ENCODE data around the gene SPTB. TPM values are rescaled to one million over a fixed set of nuclear protein-coding genes. Genes with fewer than 3 reads are reported as not detected.

The SPTB gene
- total RNA-seq, 2 donors from 2014 or later: 0.34 to 0.42 TPM

DNA sequence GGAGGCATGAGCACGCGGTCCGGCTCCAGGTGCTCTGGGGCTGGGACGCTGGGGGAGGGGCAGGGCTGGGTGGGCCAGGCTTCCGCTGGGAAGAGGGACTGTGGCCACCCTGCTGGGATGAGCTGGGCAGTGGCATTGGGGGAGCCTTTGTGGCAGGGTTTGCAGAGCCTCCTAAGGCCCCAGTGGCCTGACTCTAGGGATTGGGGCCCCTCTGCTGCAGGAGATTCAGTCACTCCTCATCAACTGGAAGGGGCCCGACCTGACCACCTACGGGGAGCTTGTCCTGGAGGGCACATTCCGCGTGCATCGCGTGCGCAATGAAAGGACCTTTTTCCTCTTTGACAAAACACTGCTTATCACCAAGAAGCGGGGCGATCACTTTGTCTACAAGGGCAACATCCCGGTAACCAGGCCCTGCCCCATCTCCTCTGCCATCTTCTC lies 148.5 kb downstream of the SPTB start:
- intact Hi-C loops (cut with DNase I, micrococcal nuclease): no loop called here
- ATAC-seq (no peak), DNase-seq (no peak)

DNA sequence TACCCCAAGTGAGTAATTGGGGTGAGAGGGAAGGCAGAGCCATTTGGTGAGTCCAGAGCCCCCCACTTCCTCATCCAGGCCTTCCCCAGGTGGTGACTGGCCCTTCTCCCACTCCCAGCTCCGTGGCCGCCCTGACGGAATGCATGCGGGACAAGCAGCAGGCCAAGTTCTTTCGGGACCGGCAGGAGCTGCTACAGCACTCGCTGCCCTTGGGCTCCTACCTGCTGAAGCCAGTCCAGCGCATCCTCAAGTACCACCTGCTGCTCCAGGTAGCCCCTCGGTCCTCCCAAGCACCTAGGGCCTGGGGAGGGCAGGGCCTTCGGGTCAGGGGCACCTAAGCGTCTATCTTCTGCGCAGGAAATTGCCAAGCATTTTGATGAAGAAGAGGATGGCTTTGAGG lies 149.0 kb downstream of the SPTB start:
- DNase-seq (no peak), ATAC-seq (no peak)

DNA sequence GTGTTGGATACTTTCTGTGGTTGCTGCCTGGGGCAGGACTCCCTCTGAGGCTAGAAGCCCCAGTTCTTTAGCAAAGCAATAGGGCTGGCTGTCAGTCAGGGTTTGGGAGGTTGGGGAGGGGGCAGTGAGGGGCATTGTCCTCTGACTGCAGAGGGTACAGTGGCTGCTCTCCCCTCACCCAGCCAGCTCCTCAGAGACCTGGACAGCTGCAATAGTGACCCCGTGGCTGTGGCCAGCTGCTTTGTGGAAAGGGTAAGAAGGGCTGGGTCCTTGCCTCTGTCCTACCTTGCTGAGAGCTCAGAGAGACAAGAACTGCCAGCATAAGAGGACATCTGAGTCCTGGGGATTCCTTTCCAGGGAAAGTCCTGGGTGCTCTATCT lies 149.7 kb downstream of the SPTB start:
- ATAC-seq: no peak
- intact Hi-C loops (cut with DNase I, micrococcal nuclease): no loop called here
- DNase-seq: no peak

More for the DNA sequence above, 149.0 kb downstream of the SPTB start:
- intact Hi-C loops (cut with DNase I, micrococcal nuclease): no loop called here

DNA sequence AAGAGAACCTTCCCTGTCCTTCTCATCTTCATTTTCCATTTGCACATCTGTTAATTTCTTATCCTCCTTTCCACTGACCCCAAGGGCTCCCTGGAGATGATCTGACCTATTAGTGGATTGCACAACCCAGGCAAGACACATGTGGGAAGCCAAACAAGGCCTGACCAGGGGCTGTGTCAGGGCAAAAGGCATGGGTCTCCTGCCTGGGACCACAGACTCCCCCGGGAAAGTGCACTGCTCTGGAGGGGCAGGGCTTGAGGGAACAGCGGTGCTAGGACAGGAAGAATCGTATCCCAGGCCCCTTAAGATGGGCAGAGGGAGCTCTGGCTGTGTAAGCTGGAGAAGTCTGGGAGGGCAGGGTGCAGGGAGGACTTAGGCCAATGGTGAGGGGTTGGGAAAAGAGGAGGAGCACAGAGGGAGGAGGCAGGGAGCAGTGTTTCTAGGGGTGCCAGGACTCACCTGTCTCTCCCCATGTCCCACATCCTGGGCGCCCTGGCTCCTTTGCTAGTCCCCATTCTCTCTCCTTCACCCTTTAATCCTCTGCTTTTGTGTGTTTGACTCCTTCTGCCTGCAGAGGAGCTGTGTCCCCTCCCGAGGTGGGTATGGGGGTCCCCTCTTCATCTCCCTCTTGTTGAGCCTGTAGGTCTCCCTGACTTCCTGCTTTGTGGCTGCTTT lies 150.2 kb downstream of the SPTB start:
- intact Hi-C loops (cut with DNase I, micrococcal nuclease): no loop called here
- DNase-seq: no peak

DNA sequence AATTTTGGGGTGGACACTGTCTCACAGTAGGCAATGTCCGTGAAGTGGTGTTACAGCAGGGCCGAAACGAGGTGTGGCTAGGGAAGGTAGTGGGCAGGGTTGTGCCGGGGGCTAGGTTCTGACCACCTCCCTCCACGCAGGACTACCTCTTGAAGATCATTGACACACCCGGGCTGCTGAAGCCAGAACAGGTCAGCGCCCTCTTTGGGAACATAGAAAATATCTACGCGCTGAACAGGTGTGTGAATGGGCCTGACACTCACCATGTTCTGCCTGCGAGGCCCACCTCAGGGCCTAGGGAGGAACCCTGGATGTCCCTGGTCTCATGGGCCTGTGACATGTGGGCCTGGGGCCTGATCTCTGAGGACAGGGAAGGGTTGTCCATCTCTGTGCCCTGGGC lies 150.9 kb downstream of the SPTB start:
- ATAC-seq (no peak), DNase-seq (no peak)
- intact Hi-C loops (cut with DNase I, micrococcal nuclease): no loop called here

More for the DNA sequence above, 150.2 kb downstream of the SPTB start:
- ATAC-seq: no peak

DNA sequence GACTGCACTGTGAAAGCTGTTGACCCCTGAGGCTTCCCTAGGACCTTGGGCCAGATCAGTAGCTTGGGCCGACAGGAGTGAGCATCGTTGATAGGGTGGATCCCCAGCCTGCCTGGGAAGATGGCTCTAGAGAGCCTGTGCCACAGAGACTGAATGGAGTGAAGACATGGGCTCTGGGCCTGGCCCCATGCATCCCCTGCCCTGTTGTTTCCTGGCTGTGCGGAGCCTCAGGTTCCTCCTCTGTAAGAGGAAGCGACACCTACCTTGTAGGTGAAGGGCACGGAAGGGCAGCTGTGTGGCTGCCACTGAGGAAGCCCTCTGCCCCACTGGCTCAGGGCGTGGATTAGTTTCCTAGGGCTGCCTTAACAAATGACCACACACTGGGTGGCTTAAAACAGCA lies 151.6 kb downstream of the SPTB start:
- ATAC-seq: no peak
- DNase-seq: no peak
- intact Hi-C loops (cut with DNase I, micrococcal nuclease): no loop called here

DNA sequence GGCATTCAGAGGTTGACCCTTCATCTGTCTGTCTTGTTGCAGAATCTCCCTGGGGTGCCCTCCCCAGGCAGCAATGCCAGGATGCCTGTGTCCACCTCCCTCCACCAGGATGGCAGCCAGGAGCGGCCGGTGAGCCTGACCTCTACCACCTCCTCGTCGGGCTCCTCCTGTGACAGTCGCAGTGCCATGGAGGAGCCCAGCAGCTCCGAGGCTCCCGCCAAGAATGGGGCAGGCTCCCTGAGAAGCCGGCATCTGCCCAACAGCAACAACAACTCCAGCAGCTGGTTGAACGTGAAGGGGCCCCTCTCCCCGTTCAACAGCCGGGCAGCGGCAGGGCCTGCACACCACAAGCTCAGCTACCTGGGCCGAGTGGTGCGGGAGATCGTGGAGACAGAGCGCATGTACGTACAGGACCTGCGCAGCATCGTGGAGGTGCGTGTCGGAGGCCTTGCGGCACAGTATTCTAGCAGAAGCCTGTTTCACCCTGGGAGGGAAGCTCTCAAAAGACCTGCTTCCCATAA lies 152.1 kb downstream of the SPTB start:
- intact Hi-C loops (cut with DNase I, micrococcal nuclease): no loop called here
- DNase-seq: no peak
- ATAC-seq: no peak

DNA sequence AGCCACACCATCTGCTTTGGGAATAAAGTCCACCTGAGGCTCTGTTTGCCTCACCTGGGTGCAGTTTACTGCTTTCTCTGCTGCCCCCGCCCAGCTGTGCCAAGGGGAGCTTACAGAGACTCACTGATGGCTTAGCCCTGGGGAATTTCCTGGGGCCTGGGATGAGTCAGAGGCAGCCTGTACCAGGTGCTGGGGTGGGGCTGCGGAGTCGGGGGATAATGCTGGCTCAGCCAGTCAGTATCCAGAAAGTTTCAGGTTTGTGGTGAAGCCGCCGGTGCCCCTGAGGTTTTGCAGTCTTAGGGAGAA lies 153.2 kb downstream of the SPTB start:
- intact Hi-C loops (cut with DNase I, micrococcal nuclease): no loop called here
- DNase-seq (peak; percentile 88 to 96), ATAC-seq (peak; percentile 82)

DNA sequence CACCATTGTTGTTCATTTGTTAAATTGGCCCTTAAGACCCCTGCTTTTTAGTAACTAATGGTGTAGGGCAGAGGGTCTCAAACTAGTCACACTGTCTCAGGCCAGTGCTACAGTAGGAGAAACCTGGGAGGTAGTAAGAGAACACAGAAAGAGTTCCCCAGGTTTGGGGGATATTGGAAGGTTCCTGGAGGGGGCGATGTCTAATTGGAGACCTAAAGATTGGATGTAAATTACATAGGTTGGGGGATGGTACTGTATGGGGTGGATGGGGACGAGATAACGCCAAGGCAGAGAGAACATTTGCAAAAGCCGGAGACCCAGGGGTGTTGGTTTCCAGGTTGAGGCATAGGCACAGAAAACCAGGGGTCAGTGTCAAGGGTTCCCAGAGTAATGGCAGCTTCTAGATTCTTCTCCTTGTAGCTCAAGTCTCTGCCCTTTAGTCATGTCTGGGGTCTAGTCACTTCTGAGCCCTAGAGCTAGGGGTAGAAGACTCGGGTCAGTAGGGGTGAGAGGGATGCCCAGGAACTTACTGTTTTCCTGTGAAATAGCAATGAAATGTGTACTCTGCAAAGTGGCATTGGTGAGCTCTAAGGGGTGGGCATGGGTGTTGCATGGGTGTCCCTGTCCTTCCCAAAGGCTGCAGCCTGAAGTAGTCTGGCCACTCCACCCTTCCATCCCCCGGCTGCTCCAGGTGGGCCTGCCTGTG lies 153.7 kb downstream of the SPTB start:
- intact Hi-C loops (cut with DNase I, micrococcal nuclease): no loop called here
- ATAC-seq (no peak), DNase-seq (no peak)

DNA sequence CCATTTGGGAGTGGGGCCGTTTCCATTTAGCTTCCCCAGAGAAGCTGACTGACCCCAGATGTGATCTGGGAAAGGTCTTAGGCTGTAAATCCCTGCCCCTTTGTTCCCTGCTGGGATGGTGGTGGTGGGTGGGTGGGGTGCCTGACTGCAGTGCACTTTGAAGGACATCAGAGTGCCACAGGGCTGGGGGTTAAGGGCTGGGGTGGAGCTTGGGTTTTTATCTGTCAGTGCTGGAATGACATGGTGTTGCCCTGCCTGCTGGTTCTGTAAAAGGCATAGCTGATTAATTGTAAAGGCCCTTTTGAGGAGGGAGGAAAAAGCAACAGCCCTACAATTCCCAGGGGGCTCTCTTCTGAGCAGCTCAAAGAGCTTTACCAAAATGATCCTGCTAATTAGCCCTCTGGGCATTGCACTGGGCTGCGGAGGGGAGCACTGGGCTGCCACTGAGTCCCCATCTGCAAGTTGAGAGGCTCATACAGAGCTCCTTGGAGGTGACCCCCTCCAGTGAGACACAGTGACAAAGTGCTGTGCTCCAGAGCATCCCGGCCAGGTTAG lies 154.4 kb downstream of the SPTB start:
- ATAC-seq (peak; percentile 10), DNase-seq (no peak)
- intact Hi-C loops (cut with DNase I, micrococcal nuclease): no loop called here

DNA sequence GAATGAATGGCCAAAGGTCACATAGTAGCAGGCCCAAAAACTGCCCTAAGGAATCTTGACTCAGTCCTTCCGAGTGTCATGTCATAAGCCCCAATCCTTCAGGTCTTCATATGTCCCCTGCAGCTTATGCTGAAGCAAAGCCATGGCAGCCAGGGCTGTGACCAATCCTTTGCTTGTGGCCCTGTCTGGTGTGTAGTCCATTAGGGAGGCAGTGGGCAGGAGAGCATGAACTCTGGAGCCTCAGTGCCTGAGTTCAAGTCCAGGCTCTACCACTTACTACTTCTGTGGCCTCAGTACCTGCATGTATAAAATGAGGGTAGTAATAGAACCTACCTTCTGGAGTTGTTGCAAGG lies 155.2 kb downstream of the SPTB start:
- no peak for ATAC-seq
- no peak for DNase-seq
- intact Hi-C loops (cut with DNase I, micrococcal nuclease): no loop called here

DNA sequence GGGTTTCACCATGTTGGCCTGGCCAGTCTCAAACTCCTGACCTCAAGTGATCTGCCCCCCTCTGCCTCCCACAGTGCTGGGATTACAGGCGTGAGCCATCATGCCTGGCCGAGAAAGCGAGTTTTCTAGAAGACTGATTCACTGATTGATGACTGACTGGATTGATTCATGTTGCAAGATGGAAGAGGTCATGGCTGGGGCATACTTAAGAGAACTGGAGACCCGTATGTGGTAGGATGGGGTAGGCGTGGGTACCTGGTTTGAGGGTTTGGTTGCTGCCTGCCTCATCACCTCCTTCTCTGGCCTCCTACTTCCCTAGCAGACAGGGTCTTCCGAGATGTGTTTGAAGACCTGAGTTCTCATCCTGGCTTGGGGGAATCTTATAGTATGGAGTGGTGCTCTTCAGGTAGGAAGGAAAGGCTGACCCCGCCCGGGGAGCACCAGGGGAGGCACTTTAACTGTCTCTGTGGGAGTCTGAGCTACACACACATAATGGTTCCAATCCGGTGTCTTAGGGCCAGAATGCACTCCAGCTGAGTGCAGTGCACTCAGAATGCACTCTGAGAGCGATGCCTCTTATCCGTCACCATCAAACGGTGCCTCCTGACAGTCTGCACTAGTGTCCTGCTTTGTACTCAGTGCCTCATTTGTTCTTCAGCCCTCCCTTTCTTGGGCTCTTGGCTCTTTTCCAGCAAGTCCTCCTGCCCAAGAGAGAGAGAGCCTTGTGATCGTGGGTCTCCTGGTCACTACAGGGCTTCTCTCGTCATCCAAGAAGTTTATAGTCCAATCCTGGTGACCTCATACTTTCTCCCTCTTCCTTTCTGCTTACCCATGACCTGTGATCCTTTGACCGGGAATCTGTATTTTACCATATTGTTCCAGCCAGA lies 155.8 kb downstream of the SPTB start:
- DNase-seq (no peak), ATAC-seq (peak; percentile 16)
- intact Hi-C loops (cut with DNase I, micrococcal nuclease): no loop called here

DNA sequence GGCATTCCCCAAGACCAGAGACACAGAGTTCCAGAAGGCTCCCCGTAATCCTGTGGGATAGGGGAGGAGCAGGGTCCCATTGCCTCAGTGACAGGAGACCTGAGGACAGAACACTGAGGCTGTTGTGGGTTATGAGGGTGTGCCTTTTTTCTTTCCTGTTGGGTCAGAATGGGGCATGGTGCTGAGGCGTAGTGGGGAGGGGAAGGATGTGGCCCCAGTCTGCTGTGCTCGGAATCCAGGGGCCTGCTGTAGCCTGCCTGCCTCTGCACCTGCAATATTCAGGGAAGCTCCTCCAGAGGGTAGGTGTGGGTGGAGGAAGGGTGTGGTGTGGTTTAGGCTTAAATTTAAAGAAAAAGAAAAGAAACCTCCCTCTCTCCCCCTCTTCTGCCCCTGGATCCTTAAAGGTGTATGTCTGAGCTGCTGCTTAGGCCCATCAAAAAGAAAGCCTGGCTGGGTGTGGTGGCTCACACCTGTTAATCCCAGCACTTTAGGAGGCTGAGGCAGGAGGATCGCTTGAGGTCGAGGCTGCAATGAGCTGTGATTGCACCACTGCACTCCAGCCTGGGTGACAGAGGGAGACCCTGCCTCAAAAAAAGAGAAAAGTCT lies 156.8 kb downstream of the SPTB start:
- ATAC-seq: no peak
- no peak for DNase-seq
- intact Hi-C loops (cut with DNase I, micrococcal nuclease): no loop called here

DNA sequence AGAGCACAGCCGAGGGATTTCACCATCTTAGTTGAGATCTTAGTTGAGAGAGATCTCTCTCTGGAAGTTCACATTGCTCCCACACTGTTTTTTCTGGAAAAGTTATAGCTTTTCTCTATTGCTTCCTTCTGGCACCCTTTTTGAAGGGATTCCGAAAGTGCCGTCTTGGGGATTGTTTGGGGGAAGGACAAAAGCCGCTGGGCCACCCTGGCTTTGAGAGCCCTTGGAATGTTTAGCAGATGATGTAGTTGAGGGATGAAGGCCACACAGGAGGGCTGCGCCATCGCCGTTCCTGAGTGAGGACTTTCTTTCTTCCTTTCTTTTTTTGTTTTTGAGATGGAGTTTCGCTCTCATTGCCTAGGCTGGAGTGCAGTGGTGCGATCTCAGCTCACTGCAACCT lies 157.8 kb downstream of the SPTB start:
- DNase-seq (no peak), ATAC-seq (no peak)
- intact Hi-C loops (cut with DNase I, micrococcal nuclease): no loop called here

DNA sequence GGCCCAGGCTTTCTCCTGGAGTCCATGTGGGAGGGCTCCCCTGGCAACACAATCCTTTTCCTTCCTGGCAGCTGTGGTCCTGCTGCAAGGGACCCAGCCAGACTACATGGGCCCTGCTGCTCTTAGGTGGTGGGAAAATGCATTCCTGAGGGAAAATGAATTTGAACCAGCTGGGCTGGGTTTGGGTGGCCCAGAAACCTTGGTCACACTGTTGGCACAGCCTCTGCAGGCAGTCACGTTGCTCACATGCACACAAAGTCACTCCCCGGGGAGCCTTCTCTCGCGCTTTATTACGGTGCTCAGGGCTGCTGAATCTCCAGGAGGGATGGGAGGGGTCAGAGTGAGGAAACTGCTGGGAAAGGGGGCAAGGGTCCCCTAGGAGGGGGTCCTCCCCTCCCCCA lies 158.3 kb downstream of the SPTB start:
- intact Hi-C loops (cut with DNase I, micrococcal nuclease): no loop called here
- DNase-seq (peak; percentile 68 to 77), ATAC-seq (peak; percentile 36)

DNA sequence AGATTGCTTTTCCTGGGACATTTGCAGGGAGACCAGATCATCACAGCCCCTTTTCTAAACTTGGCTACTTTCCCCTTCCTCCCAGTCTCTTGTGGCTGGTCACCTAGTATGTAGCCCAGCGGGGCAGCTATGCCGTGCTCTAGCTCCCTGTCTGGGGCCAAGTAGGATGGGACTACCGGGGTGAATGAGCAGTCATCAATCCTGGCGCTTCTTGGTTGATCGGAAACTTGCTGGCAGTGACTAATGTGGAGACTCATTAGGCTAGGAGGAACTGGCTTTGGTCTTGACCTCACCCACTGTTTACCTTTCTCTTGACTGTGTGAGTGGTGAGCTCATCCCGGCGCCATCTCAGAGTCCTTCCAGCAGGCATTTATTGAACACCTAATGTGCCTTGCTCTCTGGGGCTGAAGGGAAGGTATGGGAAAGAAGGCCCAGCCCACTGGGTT lies 159.6 kb downstream of the SPTB start:
- intact Hi-C loops (cut with DNase I, micrococcal nuclease): no loop called here
- ATAC-seq (peak; percentile 69), DNase-seq (peak; percentile 68 to 84)

DNA sequence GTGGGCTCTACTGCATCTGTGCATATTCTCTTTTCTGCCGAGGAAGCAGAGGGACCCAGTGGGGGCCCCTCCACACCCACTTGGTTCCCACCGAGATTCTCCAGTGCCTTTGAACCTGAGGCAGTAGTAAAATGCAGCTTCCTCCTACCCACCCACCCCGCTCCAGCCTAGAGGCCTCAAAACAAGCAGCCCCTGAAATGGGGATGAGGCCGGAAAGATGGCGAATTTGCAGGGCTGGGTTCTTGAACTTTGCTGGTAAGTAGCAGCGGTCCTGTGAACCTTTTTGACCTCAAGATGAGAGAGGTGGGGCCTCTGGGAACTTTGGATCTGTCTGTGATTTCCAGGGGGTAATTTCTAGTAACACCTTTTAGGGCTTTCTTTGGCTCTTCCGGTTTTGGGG lies 160.1 kb downstream of the SPTB start:
- intact Hi-C loops (cut with DNase I, micrococcal nuclease): no loop called here
- DNase-seq (peak in 1 of 2 donors; percentile 36), ATAC-seq (peak; percentile 6)

DNA sequence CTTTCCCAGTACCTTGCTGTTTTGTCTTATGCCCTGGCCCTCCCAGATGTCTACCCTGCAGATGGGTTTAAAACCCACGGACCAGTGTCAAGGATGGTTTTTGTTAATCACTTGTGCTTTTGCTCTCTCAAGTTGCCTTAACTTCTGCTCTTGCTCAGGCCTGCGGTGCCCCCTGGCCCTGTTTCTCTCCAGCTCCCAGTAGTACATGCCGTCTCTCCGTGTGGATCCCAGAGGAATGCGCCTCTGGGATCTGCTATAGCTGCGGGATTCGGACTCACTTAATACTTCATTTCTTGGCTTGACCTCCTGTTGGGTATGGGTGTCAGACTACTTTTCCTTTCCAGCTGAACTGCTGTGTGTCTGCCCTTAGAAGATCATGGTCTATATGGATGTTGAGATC lies 160.9 kb downstream of the SPTB start:
- intact Hi-C loops (cut with DNase I, micrococcal nuclease): no loop called here
- ATAC-seq (no peak), DNase-seq (peak in 1 of 2 donors; percentile 24)

DNA sequence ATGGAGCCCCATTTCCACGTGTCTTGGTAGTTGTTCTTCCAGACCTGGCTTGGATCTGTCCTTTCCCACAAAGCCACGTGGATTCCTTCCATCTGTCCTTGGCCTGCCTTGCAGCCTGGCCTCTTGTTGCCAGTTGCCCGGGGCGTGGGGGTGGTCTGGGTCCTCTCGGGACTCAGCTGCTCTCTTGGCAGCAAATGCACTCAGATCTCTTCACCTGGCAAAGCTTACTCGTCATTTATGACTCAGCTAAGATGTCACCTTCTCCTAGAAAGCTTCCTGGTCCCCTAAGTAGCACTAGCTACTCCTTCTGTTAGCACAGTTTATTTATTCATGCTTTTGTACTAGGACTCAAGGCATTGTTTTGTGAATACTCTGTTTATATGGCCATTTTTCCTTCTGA lies 161.8 kb downstream of the SPTB start:
- peak in 1 of 2 donors; percentile 60 for DNase-seq
- intact Hi-C loops (cut with DNase I, micrococcal nuclease): no loop called here
- ATAC-seq: peak; percentile 16

Measured in left colon (tissue), 2 donors.